K562 (cell line): ENCODE measurements around the gene MYBL2. TPM values are rescaled to one million over a fixed set of nuclear protein-coding genes. Genes with fewer than 3 reads are reported as not detected.

Experiments
- ATAC-seq: fragments of 200-7000 bp; cut with Tn5 transposase; 3 replicates; pipeline ENCODE4 v1.9.1; 2020; ENCODE audit warnings: moderate library complexity
- BruUV-seq: library from RNA; stranded (reverse); fragments of 400-500 nt; replicated peaks from 2 replicates; lab custom pipeline; 2021; lab: Mats Ljungman, UMichigan
- CTCF ChIA-PET: fragments of 300-600 bp; formaldehyde crosslinking; extraction: SDS; loops from one replicate; lab custom pipeline; 2021; ENCODE audit warnings: low intra/inter-chr PET ratio; lab: Yijun Ruan, JAX
- POLR2A ChIA-PET: fragments of 300-600, 350-650 bp; sonication (Branson Sonifier 250); formaldehyde crosslinking; extraction: SDS; loops from one replicate; lab custom pipeline; 2021; ENCODE audit warnings: antibody characterized with exemption, inconsistent platforms; lab: Yijun Ruan, JAX
- DNase-seq, 4 experiments: peaks; one replicate each; pipeline versions ENCODE4 v3.0.0 to v3.0.0-alpha.2; 2011 to 2018; ENCODE audit warnings: low spot score in 3 of 4, mixed read lengths in 3 of 4; ENCODE audit errors: extremely low read depth in 1 of 4
- FAIRE-seq: peaks from 2 replicates; lab custom pipeline; 2011; peaks lifted over from hg19 to GRCh38; lab: Jason Lieb, UNC
- H2AFZ ChIP-seq: 2 replicates; pipeline ENCODE4 v1.6.0; 2011; ENCODE audit warnings: low read depth, low read length, control low read depth, inconsistent platforms
- H3K27ac ChIP-seq: fragments of 200-600 bp; 3 replicates; pipeline ENCODE4 v1.8.0; 2011; ENCODE audit warnings: low read depth, mild to moderate bottlenecking, control low read depth, inconsistent platforms, low read length, moderate library complexity, mixed read lengths; ENCODE audit errors: extremely low read depth
- H3K27me3 ChIP-seq, 2 experiments: fragments of 300-600 bp in 1 of 2; 2 replicates in 1 of 2; 3 replicates in 1 of 2; pipeline versions ENCODE4 v1.6.0 to v1.8.0; 2011; ENCODE audit warnings: inconsistent platforms in 2 of 2, low read length in 2 of 2, mild to moderate bottlenecking in 1 of 2, mixed read lengths in 1 of 2, moderate library complexity in 1 of 2; ENCODE audit not compliant: control insufficient read depth in 2 of 2, insufficient read depth in 2 of 2
- H3K36me3 ChIP-seq: fragments of 300-600 bp; 3 replicates; pipeline ENCODE4 v1.8.0; 2011; ENCODE audit warnings: mild to moderate bottlenecking, low read length, inconsistent platforms; ENCODE audit not compliant: control insufficient read depth, insufficient read depth
- H3K4me1 ChIP-seq, 2 experiments: fragments of 200-600 bp in 1 of 2; replicated peaks in 1 of 2; 2 replicates in 1 of 2; 3 replicates in 1 of 2; pipeline versions ENCODE4 v1.5.1 to v1.8.0; 2011; ENCODE audit warnings: inconsistent platforms in 2 of 2, low read length in 2 of 2, mild to moderate bottlenecking in 1 of 2, mixed read lengths in 1 of 2, moderate library complexity in 1 of 2; ENCODE audit not compliant: control insufficient read depth in 2 of 2, insufficient read depth in 2 of 2
- H3K4me2 ChIP-seq: 2 replicates; pipeline ENCODE4 v1.6.1; 2011; ENCODE audit warnings: low read length, control low read depth, inconsistent platforms, mixed read lengths; ENCODE audit not compliant: insufficient read depth
- H3K4me3 ChIP-seq: fragments of 200-600 bp; sonication (generic), shearing (Covaris generic); 2 replicates; pipeline ENCODE4 v1.5.1; 2016; ENCODE audit warnings: control low read depth, inconsistent platforms
- H3K79me2 ChIP-seq: fragments of 200-600 bp; 3 replicates; pipeline ENCODE4 v1.8.0; 2011; ENCODE audit warnings: low read length, inconsistent platforms; ENCODE audit not compliant: control insufficient read depth, insufficient read depth
- H3K9ac ChIP-seq, 2 experiments: 2 replicates each; pipeline versions ENCODE4 v1.6.0 to v1.6.1; 2011; ENCODE audit warnings: low read depth in 2 of 2, low read length in 2 of 2, control low read depth in 1 of 2, inconsistent platforms in 1 of 2, mild to moderate bottlenecking in 1 of 2, mixed read lengths in 1 of 2; ENCODE audit not compliant: insufficient read depth in 1 of 2
- H3K9me1 ChIP-seq: one replicate; pipeline ENCODE4 v1.6.0; 2011; ENCODE audit warnings: inconsistent platforms, mild to moderate bottlenecking, low read length, moderate library complexity; ENCODE audit not compliant: control insufficient read depth, insufficient read depth
- H3K9me3 ChIP-seq: replicated peaks from 2 replicates; pipeline ENCODE4 v1.5.1; 2011; ENCODE audit warnings: low read depth, low read length, inconsistent platforms; ENCODE audit not compliant: control insufficient read depth, insufficient read depth
- H4K20me1 ChIP-seq: replicated peaks from 2 replicates; pipeline ENCODE4 v1.6.1; 2011; ENCODE audit warnings: low read length, inconsistent platforms, mixed read lengths; ENCODE audit not compliant: control insufficient read depth, insufficient read depth
- ETV6 ChIP-seq, 3 experiments: fragments of 150-350 bp in 1 of 3; sonication (generic) in 1 of 3; formaldehyde crosslinking in 1 of 3; IDR thresholded peaks; 2 replicates each; pipeline versions ENCODE4 v1.6.1 to v1.8.0; 2014 to 2022; ENCODE audit warnings: borderline replicate concordance in 2 of 3, low read depth in 2 of 3, antibody characterized with exemption in 1 of 3, low read length in 1 of 3, mild to moderate bottlenecking in 1 of 3, missing genetic modification reagents in 1 of 3
- NRF1 ChIP-seq, 2 experiments: fragments of 450-650 bp; IDR thresholded peaks in 1 of 2; conservative IDR thresholded peaks in 1 of 2; 2 replicates each; pipeline ENCODE4 v1.6.1; 2014; ENCODE audit warnings: mild to moderate bottlenecking in 2 of 2
- ZNF12 ChIP-seq: sonication (generic); formaldehyde crosslinking; IDR thresholded peaks from 2 replicates; pipeline ENCODE4 v1.4.0; 2020; ENCODE audit warnings: mild to moderate bottlenecking, missing genetic modification reagents
- WGBS: fragments of 100-300 bp; shearing (Covaris generic); methylation state at CpG from one replicate; pipeline ENCODE4 v1.1.6; 2016; ENCODE audit warnings: low coverage, mixed read lengths; ENCODE audit not compliant: insufficient coverage; ENCODE audit errors: missing lambda C conversion rate; 5-methylcytosine and 5-hydroxymethylcytosine counted together
- in situ Hi-C: fragments of 300-500 bp; cut with MboI; formaldehyde crosslinking; loops from 4 replicates; pipeline ENCODE4 v1.15.0; 2018; ENCODE audit warnings: inconsistent platforms, mixed read lengths
- intact Hi-C: fragments of 100-400 bp; cut with micrococcal nuclease; formaldehyde crosslinking; loops from 2 replicates; pipeline ENCODE4 v1.14.2; 2022
- polyA plus RNA-seq, 8 experiments: library from polyadenylated mRNA; depleted of rRNA in 4 of 8; stranded (reverse) in 5 of 8; unstranded in 3 of 8; fragments of >200 nt; fragmentation: Nextera tagmentation in 2 of 8; fragmentation: Illumina TruSeq in 1 of 8; extraction: Ambion mirVana in 2 of 8; extraction: Trizol in 1 of 8; gene quantifications; 2 replicates each; pipeline versions ENCODE4 v1.2.1 to v1.2.3, GENCODE V29; 2011 to 2014; ENCODE audit warnings: inconsistent platforms in 1 of 8, missing spikeins in 1 of 8
- total RNA-seq, 7 experiments: library from RNA; depleted of rRNA in 6 of 7; stranded (reverse); fragments of >200 nt in 6 of 7; fragmentation: Illumina TruSeq in 2 of 7; extraction: Trizol in 2 of 7; gene quantifications; 2 replicates each; pipeline versions ENCODE4 v1.2.1 to v1.2.3, GENCODE V29; 2011 to 2021; ENCODE audit warnings: low replicate concordance in 1 of 7
- TF ChIP-seq, protein P1 (sequence below): fragments of 450-650 bp; conservative IDR thresholded peaks from 2 replicates; pipeline ENCODE4 v1.6.1; 2016; ENCODE audit warnings: missing genetic modification characterization, low read depth, mild to moderate bottlenecking, control low read depth, missing compliant biosample characterization

MYBL2 gene
- total and polyA plus RNA-seq, 9 of the 15 experiments (the other 6 are each of a cell fraction or from before 2014, with no cell fraction given) = 4.4 to 169 (median 52.5) TPM

DNA sequence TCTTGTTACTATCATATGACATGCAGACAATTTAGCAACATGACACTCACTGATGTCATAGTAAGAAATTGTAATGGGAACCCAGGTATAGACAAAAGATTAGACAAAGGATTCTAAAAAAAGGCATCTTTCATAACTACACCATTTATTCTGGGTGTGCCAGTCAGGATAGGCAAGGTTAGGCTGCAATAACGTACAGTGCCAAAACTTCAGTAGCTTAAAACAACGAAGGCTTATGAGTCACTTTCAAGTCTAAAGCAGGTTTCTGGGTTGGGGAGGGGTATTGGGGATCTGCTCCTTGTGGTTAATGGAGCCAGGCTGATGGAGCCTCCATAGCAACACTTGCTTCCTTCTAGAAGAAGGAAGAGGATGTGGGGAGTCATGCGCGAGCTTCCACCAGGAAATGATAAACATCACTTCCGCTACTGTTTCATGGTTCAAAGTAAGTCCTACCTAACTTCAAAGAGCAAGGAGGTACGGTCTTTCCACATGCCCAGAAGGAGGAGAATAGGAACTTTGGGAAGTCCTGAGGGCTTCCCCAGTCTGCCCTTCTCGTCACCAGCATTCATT lies 61.9 kb downstream of the MYBL2 start:
- intact Hi-C loops = loop anchor here (10.0 kb wide), 1 partner anchor 274 kb away; the partner anchor contains the start of gene SRSF6
- BruUV-seq = no TSS peak
- H3K36me3 ChIP-seq = no peaks in the 10 kb centered on the region
- H3K4me3 ChIP-seq = no peak overlapping the region
- ChIA-PET POLR2A (interaction anchor here (1.5 kb wide), 1 partner anchor 190 kb away, joined by 4 read pairs; no protein-coding TSS in a partner anchor), CTCF (no interaction called here)
- DNase-seq (no peak), ATAC-seq (no peak)
- H2AFZ ChIP-seq = peak overlapping the region; percentile 38; the same call in 1 of the 2 replicates
- in situ Hi-C loops = no loop called here
- no peak overlapping the region for H3K27ac ChIP-seq
- no peak overlapping the region for H3K9ac ChIP-seq
- TF ChIP-seq ETV6 (IDR thresholded peaks at IDR 0.05; ENCODE audit: borderline replicate concordance in 1 of 2, low read depth in 2 of 2, low read length in 1 of 2) = peak; percentile 27 to 63; a peak in 2 of 4 replicates
- no peak for TF ChIP-seq ETV6 (CRISPR knock-in tag; IDR thresholded peaks at IDR 0.05; ENCODE audit: borderline replicate concordance)
- TF ChIP-seq ZNF12 (CRISPR knock-in tag) = peak; percentile 97
- TF ChIP-seq, protein P1, sequence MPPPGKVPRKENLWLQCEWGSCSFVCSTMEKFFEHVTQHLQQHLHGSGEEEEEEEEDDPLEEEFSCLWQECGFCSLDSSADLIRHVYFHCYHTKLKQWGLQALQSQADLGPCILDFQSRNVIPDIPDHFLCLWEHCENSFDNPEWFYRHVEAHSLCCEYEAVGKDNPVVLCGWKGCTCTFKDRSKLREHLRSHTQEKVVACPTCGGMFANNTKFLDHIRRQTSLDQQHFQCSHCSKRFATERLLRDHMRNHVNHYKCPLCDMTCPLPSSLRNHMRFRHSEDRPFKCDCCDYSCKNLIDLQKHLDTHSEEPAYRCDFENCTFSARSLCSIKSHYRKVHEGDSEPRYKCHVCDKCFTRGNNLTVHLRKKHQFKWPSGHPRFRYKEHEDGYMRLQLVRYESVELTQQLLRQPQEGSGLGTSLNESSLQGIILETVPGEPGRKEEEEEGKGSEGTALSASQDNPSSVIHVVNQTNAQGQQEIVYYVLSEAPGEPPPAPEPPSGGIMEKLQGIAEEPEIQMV (tag) = no peak
- TF ChIP-seq NRF1 (conservative IDR thresholded peaks at IDR 0.05 in 1 of 2, IDR thresholded peaks at IDR 0.05 in 1 of 2) = peak in 1 of 2 experiments; percentile 16; a peak in 1 of 4 replicates
- TF ChIP-seq, all 486 proteins: peak for 3
- 16% methylated on average over 7 of the region's 7 CpGs for WGBS
- FAIRE-seq = no peak
- peaks cover 23 to 30% of the 10 kb centered on the region in 2 experiments; a peak in 4 of 5 replicates for H3K27me3 ChIP-seq
- no peaks in the 10 kb centered on the region for H3K79me2 ChIP-seq
- H3K4me1 ChIP-seq = no peaks in the 10 kb centered on the region; a peak in 1 of 5 replicates
- no peaks in the 10 kb centered on the region for H3K9me3 ChIP-seq
- peaks cover 4% of the 10 kb centered on the region; the same call in 1 of the 2 replicates for H4K20me1 ChIP-seq
- H3K9me1 ChIP-seq = no peaks in the 10 kb centered on the region
- H3K4me2 ChIP-seq = peak overlapping the region; percentile 14; the same call in 1 of the 2 replicates
